ENCODE results near the gene AQP12B. TPM values are rescaled to one million over a fixed set of nuclear protein-coding genes. Genes with fewer than 3 reads are reported as not detected.

The AQP12B gene
- total RNA-seq, 2 experiments from 2014 or later = not detected

Other genes starting within 250 kb of the AQP12B start
- 1 to 10 TPM; 1.7 TPM for gene GPC1, start 247.2 kb downstream of the AQP12B start, total RNA-seq
- gene ANKMY1, start 124.9 kb downstream of the AQP12B start, total RNA-seq = 10 to 100 TPM; 21.1 to 23.0 TPM
- gene DUSP28, start 122.5 kb downstream of the AQP12B start, total RNA-seq = 1 to 10 TPM; 6.0 to 6.2 TPM
- 10 to 100 TPM; 50.8 to 51.7 TPM for gene RNPEPL1, start 114.4 kb downstream of the AQP12B start, total RNA-seq
- gene CAPN10, start 96.2 kb downstream of the AQP12B start, total RNA-seq = 10 to 100 TPM; 39.8 to 41.2 TPM
- gene GPR35, start 57.4 kb downstream of the AQP12B start, total RNA-seq = 10 to 100 TPM; 12.6 to 13.3 TPM
- not detected for gene AQP12A, start 9.0 kb upstream of the AQP12B start, total RNA-seq
- gene KIF1A, start 137.3 kb upstream of the AQP12B start, total RNA-seq = 1 to 10 TPM; 2.6 to 3.4 TPM
- not detected for gene AGXT, start 185.9 kb upstream of the AQP12B start, total RNA-seq
- not detected for gene MAB21L4, start 213.3 kb upstream of the AQP12B start, total RNA-seq
- gene CROCC2, start 223.5 kb upstream of the AQP12B start, total RNA-seq = not detected

Measured in activated CD8-positive, alpha-beta memory T cell treated with anti-CD3 and anti-CD28 coated beads for 36 hours (primary cell).